Natural killer cell (primary cell): ENCODE data around the gene TSSK3. TPM values are rescaled to one million over a fixed set of nuclear protein-coding genes. Genes with fewer than 3 reads are reported as not detected.
"Not testable (repeated sequence)": the region's sequence is repeated elsewhere in the genome, so short reads cannot be mapped to it uniquely, and the experiment has no call there.

Experiments used
- ATAC-seq, 3 donors: fragments of 150-1000 bp in 2 of 3; fragments of 200-7000 bp in 1 of 3; cut with Tn5 transposase; 1 replicate in 1 of 3; 2 replicates in 2 of 3; pipeline ENCODE4 v1.10.0; 2021; ENCODE audit warnings: mild to moderate bottlenecking in 2 of 3, moderate library complexity in 2 of 3
- DNase-seq, 2 donors: peaks; one replicate each; pipeline versions ENCODE4 v3.0.0 to v3.0.0-alpha.2; 2013 to 2021; ENCODE audit warnings: mixed read lengths in 1 of 2
- H3K27ac ChIP-seq: one replicate; pipeline ENCODE4 v1.5.1; 2013; ENCODE audit warnings: mild to moderate bottlenecking, low read length
- H3K27me3 ChIP-seq: one replicate; pipeline ENCODE4 v1.6.1; 2013; ENCODE audit warnings: low read length; ENCODE audit not compliant: control insufficient read depth, insufficient read depth
- H3K36me3 ChIP-seq: one replicate; pipeline ENCODE4 v1.6.1; 2013; ENCODE audit warnings: low read length; ENCODE audit not compliant: control insufficient read depth, insufficient read depth
- H3K4me1 ChIP-seq: one replicate; pipeline ENCODE4 v1.6.1; 2013; ENCODE audit warnings: low read length; ENCODE audit not compliant: control insufficient read depth, insufficient read depth
- H3K4me3 ChIP-seq: one replicate; pipeline ENCODE4 v1.5.1; 2013; ENCODE audit warnings: low read length
- H3K9me3 ChIP-seq: one replicate; pipeline ENCODE4 v1.6.1; 2013; ENCODE audit warnings: low read length; ENCODE audit not compliant: control insufficient read depth, insufficient read depth
- H3K27ac Mint-ChIP-seq, 2 donors: one replicate each; pipeline ENCODE4 v1.8.0; 2022; ENCODE audit warnings: mild to moderate bottlenecking in 2 of 2, mixed read lengths in 2 of 2, moderate library complexity in 1 of 2
- H3K27me3 Mint-ChIP-seq, 2 donors: one replicate each; pipeline ENCODE4 v1.8.0; 2022; ENCODE audit warnings: low read depth in 2 of 2, mixed read lengths in 2 of 2
- H3K36me3 Mint-ChIP-seq: one replicate; pipeline ENCODE4 v1.8.0; 2022; ENCODE audit warnings: mixed read lengths
- H3K4me1 Mint-ChIP-seq, 2 donors: one replicate each; pipeline ENCODE4 v1.8.0; 2022; ENCODE audit warnings: mixed read lengths in 2 of 2
- H3K4me3 Mint-ChIP-seq: one replicate; pipeline ENCODE4 v1.8.0; 2022; ENCODE audit warnings: mild to moderate bottlenecking, moderate library complexity, mixed read lengths
- H3K9me3 Mint-ChIP-seq, 2 donors: one replicate each; pipeline ENCODE4 v1.8.0; 2022; ENCODE audit warnings: mixed read lengths in 2 of 2
- CTCF ChIP-seq: fragments of 200-600 bp; IDR thresholded peaks from one replicate; pipeline ENCODE4 v1.8.0; 2022; ENCODE audit warnings: antibody characterized with exemption
- WGBS: methylation state at CpG from one replicate; pipeline ENCODE4 v1.1.7; 2013; ENCODE audit warnings: missing lambda C conversion rate; ENCODE audit not compliant: insufficient coverage; 5-methylcytosine and 5-hydroxymethylcytosine counted together
- intact Hi-C: fragments of 100-400 bp; cut with micrococcal nuclease; formaldehyde crosslinking; loops from one replicate; pipeline ENCODE4 v1.14.2; 2022
- total RNA-seq, 4 donors: library from RNA; stranded (reverse); fragments of 120-200 nt in 1 of 4; gene quantifications; one replicate each; pipeline versions ENCODE4 v1.2.3 to v1.2.4, GENCODE V29; 2013 to 2022

TSSK3 gene
- total RNA-seq, 3 donors from 2014 or later (not counting 1 experiment from before 2014, with no cell fraction given) = 1.2 to 3.7 (median 1.4) TPM

GRCh38 chr1:32394890-32395432 lies 32.6 kb downstream of the TSSK3 start:
- no peaks in the 10 kb centered on the region for H3K36me3 Mint-ChIP-seq
- peak overlapping the region; percentile 91 for H3K27ac ChIP-seq
- H3K9me3 ChIP-seq = no peaks in the 10 kb centered on the region
- TF ChIP-seq CTCF = no peak
- H3K4me1 Mint-ChIP-seq = peaks cover 21 to 22% of the 10 kb centered on the region in 2 donors
- H3K9me3 Mint-ChIP-seq = no peaks in the 10 kb centered on the region
- ATAC-seq (no peak), DNase-seq (no peak)
- H3K36me3 ChIP-seq = peaks cover 12% of the 10 kb centered on the region
- peaks cover 0 to 10% of the 10 kb centered on the region in 2 donors for H3K27me3 Mint-ChIP-seq
- peak overlapping the region; percentile 97 to 98 for H3K27ac Mint-ChIP-seq
- H3K4me1 ChIP-seq = peaks cover 16% of the 10 kb centered on the region
- intact Hi-C loops = loop anchor here (2.0 to 5.0 kb wide), 2 partner anchors 43 to 60 kb away; no protein-coding TSS in a partner anchor
- 2% methylated on average over 14 of the region's 14 CpGs for WGBS
- H3K4me3 ChIP-seq = peak overlapping the region; percentile 76
- H3K4me3 Mint-ChIP-seq = peak overlapping the region; percentile 100
- no peaks in the 10 kb centered on the region for H3K27me3 ChIP-seq

DNA sequence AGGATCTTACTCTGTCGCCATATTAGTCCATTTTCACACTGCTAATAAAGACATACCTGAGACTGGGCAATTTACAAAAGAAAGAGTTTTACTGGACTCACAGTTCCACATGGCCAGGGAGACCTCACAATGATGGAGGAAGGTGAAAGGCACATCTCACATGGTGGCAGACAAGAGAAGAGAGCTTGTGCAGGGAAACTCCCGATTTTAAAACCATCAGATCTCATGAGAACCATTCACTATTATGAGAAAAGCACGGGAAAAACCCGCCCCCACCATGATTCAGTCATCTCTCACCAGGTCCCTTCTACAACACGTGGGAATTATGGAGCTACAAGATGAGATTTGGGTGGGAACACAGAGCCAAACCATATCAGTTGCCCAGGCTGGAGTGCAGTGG lies 34.2 kb downstream of the TSSK3 start:
- H3K27ac ChIP-seq, H3K9me3 Mint-ChIP-seq, H3K4me3 ChIP-seq, H3K27me3 ChIP-seq, H3K9me3 ChIP-seq, H3K36me3 Mint-ChIP-seq, intact Hi-C loops, DNase-seq, ATAC-seq, H3K27me3 Mint-ChIP-seq, H3K4me3 Mint-ChIP-seq, H3K36me3 ChIP-seq, H3K27ac Mint-ChIP-seq: not testable (repeated sequence)
- peaks cover 21 to 22% of the 10 kb centered on the region in 2 donors for H3K4me1 Mint-ChIP-seq
- peaks cover 21% of the 10 kb centered on the region for H3K4me1 ChIP-seq
- 85% methylated on average over 5 of the region's 5 CpGs for WGBS

DNA sequence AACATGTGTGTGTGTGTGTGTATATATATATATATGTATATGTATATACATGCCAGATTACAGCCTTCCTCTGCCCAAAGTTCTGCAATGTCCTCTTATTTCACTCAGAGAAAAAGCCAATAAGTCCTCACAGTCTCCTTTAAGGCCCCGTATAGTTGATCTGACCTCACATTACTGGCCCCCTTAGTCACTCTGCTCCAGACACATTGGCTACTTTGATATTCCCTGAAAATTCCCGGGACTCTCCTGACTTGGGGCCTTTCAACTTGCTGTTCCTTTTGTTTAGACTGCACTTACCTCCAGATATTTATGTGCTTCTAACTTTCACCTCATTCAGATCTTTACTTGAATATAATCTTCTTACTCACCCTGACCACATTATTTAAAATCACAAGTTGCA lies 36.1 kb downstream of the TSSK3 start:
- no peaks in the 10 kb centered on the region for H3K36me3 Mint-ChIP-seq
- H3K27ac Mint-ChIP-seq = no peak overlapping the region
- whole genome bisulfite sequencing = 91% methylated on average over 2 of the region's 2 CpGs
- no peaks in the 10 kb centered on the region for H3K27me3 ChIP-seq
- no peak overlapping the region for H3K4me3 ChIP-seq
- no peak for TF ChIP-seq CTCF
- no peaks in the 10 kb centered on the region for H3K36me3 ChIP-seq
- no peak overlapping the region for H3K4me3 Mint-ChIP-seq
- intact Hi-C loops = no loop called here
- H3K4me1 Mint-ChIP-seq = peaks cover 18 to 19% of the 10 kb centered on the region in 2 donors
- no peaks in the 10 kb centered on the region for H3K9me3 ChIP-seq
- peaks cover 0 to 10% of the 10 kb centered on the region in 2 donors for H3K27me3 Mint-ChIP-seq
- no peak for DNase-seq
- no peak overlapping the region for H3K27ac ChIP-seq
- ATAC-seq = no peak
- peaks cover 18% of the 10 kb centered on the region for H3K4me1 ChIP-seq
- H3K9me3 Mint-ChIP-seq = no peaks in the 10 kb centered on the region

- Mint-ChIP-seq H3K9me3 (no peaks in the 10 kb centered on the region), H3K4me3 (no peak overlapping the region), H3K36me3 (no peaks in the 10 kb centered on the region), H3K27me3 (peaks cover 0 to 10% of the 10 kb centered on the region in 2 donors), H3K4me1 (peaks cover 5% of the 10 kb centered on the region in 2 donors), H3K27ac (no peak overlapping the region)
- Histone ChIP-seq H3K4me1 (peaks cover 9% of the 10 kb centered on the region), H3K27me3 (no peaks in the 10 kb centered on the region), H3K36me3 (no peaks in the 10 kb centered on the region), H3K4me3 (no peak overlapping the region), H3K9me3 (no peaks in the 10 kb centered on the region), H3K27ac (no peak overlapping the region)
- intact Hi-C loops = loop anchor here (2.0 kb wide), 1 partner anchor 15 kb away; no protein-coding TSS in a partner anchor
- no peak for DNase-seq
- WGBS = 61% methylated on average over 4 of the region's 4 CpGs
- ATAC-seq = no peak
- TF ChIP-seq CTCF = no peak
Observed at GRCh38 chr1:32399843-32400242, 37.5 kb downstream of the TSSK3 start.
